GM19468 (cell line): Measurements from ENCODE around the gene NAT8L.

Source experiments
- ATAC-seq: cut with Tn5 transposase; IDR thresholded peaks from one replicate; pipeline ENCODE4 v1.9.1; 2021; ENCODE audit warnings: mild to moderate bottlenecking, moderate library complexity, moderate number of reproducible peaks; ENCODE audit not compliant: unreplicated experiment; ENCODE audit errors: extremely low read depth

NAT8L gene

DNA sequence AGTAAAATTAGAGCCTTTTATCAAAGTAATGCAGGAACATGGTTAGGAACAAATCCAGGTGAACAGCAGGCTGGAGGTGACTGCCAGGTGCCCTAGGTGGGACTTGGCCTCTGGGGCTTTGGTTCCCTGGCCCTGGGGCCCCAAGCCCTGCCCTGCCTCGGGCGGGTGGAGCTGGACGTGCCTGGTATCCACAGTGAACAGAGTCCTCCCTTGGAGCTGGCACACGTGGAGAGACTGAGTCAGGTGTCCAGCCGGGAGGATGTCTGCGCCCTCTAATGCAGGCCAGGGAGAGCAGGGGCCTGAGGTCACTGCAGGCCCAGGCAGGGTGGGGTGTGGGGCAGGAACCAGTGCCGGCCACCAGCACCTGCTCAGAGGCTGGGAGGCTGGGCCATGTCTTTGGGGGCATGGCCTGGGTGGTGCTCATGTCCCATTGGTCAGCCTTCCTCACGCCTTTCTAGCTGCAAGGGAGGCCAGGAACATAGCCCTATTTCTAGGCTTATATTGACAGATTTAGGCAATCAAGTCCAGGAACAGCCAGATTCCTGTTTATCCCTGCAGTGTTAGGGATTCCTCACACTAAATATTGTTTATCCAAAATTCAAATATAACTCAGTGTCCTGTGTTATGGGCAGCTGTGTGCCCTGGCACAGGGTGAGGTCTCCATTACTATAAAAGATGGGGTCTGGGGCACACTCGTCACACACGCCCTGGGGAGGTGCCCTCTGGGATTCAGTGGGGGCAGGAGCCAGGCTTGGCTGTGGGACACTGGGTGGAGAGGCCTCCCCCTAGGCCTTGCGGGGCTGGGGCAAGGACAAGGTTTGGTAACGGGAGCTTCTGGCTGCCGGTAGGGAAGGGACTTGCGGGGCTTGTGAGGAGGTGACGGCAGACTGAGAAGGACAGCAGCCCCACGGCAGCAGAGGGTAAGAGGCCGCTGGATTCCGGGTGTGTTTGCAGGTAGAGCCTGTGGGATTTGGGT, 14.3 kb upstream of the NAT8L start:
- no peak for ATAC-seq

DNA sequence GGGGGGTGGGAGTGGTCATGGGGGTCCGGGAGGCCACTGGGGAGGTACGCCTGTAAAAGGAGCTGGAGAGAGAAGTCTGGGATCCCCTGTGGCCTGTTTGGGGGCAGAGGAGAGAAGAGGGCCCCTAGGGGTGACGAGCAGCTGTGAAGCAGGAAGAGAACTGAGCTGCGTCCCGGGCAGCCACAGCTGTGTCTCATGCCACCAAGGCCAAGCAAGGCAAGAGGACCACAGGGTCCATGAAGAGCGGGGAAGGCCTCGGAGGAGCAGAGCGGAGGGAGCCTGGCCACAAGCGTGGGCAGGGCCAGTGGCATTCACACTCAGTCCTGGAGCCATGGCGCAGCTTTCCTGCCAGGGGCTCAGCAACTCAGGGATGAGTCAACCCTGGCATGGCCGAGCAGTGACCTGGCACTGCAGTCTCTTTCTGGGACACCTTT, 13.6 kb upstream of the NAT8L start:
- no peak for ATAC-seq

DNA sequence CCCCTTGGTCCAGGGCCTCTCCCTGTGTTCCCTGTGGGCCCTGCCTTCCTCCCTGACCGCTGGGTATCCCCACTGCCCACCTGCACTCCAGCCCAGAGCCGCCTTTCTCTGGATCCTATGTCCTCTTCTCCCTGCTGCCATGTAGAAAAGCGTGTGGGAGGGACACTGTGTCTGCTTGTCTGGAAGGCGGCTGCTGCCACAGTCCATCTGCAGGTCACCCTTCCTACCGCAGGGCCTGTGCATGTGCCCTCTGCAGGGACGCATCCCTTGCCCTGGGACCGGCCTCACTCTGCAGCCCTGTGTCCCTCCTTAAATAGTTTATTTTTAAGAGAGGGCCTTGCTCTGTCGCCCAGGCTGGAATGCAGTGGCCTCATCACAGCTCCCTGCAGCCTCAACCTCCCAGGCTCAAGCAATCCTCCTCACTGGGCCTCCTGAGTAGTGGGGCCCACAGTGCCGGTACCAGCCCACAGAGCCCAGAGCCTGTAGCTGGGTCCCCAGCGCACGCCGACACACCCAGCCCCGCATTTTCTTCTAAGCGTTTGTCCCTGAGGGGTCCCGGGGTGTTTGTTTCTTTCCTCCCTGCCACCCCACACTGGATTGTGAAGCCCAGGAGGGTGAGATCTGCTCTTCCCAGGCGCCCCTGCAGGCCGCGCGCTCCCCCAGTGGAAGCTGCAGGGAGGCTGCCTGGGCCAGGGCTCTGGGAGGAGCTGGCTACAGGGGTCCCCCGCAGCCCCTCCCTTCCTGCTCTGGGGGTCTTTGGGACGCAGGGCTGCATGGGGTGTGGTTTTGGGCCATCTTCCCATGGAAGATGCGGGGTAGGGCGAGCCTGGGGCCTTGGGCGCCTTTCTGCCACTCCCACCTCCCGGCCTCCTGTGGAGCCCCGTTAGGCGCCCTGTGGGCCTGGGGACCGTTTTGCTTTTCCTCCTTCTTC, 12.8 kb upstream of the NAT8L start:
- ATAC-seq, result no peak

DNA sequence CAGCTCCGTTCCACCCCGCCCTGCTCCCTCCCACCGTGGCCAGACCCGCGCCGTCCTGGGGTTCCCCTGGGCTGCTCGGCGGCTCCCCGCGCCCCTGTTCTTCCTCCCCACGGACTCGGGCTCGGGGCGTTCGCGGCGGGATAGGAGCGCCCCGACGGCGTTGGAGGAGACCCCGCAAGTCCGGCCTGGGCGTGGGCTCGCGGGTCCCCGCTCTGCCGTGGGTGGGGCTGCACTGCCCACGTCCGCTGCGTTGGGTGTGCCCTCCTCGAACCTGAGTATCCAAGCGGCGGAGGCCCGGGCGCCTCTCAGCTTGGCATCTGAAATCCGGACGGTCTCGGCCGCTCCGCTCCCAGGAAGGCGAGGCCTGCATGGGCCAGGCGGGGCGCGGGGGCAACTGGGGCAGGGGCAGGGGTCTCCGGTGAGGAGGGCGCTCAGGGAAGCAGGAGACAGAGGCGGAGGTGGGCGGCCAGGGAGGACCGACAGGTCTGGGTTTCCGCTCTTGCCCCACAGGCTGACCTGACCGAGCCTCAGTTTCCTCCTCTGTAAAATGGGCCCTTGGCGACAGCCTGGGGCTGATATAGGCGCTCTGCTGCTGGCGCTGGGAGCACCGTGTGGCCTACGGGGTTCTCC, 12.0 kb upstream of the NAT8L start:
- ATAC-seq, result no peak

DNA sequence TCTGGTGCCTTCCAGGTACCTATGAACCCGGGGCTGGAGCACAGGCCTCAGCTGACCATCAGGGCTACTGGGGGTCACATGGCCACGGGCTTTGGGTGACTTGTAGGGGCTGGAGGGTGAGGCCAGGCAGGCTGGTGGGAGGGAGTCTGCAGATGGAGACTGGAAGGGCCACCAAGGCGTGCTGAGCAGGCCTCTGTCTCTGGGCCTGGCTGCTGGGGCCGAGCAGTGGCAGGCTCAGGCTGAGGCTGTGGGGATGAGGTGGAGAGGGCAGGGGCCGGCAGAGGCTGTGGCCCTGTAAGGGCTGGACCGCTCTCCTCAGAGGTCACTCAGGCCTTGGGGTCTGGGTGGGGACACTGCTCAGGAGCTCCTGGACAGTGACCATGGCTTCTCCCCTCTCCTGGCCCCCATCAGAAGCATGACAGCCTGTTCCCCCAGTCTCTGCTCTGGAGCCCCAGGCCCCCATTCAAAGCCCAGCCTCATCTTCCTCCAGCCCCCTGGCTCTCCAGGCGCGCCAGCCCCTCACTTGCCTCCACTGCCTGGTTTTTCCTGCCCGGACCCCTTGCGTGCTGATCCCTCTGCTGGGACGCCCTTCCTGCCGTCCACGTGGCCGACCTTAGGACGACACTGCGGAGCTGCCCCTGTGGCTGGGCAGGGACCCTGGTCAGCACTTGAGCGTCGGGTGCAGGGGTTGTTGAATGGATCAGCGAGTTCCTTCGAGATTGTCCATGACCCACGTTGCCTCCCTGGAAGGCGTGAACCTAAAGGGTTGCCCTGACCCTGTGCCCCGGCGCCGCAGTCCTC, 11.1 kb upstream of the NAT8L start:
- ATAC-seq, result no peak

DNA sequence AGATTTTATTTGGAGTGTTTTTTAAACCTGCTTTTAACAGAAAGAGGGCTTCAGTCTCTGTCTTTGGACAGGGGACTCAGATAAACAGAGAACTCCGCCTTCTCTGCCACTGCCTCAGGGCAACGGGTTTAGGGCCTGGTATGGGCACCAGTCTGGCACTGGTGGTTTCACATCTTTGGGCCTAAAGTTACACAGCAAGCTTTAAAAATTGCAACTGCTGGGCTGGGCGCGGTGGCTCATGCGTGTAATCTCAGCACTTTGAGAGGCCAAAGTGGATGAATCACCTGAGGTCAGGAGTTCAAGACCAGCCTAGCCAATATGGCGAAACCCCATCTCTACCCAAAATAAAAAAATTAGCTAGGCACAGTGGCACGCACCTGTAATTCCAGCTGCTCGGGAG, 10.3 kb upstream of the NAT8L start:
- ATAC-seq, result no peak

DNA sequence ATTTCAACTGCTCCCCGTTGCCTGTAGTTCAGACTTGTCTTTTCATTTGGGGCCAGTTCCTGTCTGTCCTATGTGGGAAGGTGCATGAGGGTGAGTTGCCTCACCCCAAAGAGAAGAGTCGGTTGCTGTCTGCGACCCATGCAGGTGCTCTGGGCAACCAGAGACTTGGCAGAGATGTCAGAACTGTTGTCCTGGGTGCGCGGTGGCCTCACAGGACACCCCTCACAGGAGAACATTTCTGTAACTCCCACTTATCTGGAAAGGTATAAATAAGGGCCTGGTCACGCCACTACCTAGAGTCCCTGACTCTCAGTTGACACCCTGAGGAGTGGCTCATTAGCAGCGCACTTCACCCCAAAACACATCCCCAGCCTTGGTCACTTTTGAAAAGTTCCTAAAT, 9.7 kb upstream of the NAT8L start:
- no peak for ATAC-seq

DNA sequence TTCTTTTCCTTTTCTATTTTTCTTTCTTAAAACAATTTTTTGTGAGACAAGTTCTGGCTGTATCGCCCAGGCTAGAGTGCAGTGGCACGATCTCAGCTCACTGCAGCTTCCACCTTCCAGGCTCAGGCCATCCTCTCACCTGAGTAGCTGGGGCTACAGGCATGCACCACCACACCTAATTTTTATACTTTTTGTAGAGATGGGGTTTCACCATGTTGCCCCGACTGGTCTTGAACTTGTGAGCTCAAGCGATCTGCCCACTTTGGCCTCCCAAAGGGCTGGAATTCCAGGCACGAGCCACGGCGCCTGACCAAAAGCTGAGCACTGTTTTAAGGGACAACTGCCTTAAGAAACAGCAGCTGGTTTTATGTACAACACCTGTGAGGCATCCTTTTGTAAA, 9.3 kb upstream of the NAT8L start:
- no peak for ATAC-seq

DNA sequence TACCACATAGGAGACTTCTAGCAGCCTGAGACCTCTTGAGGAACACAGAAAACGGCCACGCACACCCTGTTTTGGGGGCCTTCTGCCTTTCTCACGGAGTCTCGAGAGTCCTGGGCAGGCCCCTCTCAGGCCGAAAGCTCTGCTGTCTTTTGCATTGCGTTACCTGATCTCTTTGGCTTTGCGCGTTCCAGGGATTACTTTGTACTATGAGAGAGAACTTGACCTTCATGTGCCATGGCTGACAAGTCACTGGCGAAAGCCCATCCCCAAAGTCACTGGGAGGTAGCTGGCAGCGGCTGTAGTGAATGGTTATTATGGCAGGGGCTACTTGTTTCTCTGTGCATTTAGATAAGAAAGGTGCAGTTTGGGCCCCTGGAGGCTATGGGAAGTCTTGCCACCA, 8.0 kb upstream of the NAT8L start:
- ATAC-seq, result no peak

DNA sequence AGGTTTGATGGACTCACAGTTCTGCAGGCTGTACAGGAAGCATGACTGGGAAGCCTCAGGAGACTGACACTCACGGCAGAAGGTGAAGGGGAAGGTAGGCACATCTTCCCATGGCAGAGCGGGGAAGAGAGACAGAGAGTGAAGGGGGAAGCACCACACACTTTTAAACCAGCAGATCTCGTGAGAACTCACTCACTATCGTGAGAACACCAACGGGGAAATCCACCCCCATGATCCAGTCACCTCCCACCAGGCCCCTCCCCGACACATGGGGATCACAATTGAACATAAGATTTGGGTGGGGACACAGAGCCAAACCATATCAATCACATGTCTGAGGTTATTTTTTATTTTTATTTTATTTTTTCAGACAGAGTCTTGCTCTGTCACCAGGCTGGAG, 4.9 kb upstream of the NAT8L start:
- no peak for ATAC-seq

DNA sequence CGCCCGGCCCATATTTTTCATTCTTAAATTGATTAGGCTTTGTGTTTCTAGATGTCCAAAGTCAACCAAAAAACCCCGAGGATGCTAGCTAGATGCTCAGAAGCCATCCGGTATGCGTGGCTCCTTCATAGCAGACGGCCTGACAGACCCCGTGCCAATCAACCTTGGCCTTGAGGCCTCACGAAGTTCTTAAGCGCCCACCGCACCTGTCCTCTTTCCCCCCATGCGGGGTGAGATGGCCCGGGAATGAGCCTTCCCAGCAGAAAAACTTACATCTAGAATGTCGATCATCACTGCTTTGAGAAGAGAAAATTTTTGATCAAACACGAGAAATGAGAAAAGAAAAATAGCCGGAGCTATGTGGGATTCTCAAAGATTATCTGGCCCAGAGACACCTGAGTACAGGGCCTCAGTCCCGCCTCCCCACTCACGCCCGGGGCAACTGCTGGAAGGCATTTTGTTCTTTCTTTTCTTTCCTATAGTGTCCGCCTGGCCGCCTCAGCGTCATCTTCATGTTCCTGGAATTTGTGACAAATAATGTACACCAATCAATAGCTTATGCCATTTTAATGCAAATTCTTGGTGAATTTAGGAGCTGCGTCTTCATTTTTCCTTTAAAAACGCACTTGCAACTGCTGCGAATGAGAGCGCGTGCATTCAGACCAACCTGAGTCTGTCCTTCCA, 1.6 kb upstream of the NAT8L start:
- no peak for ATAC-seq

DNA sequence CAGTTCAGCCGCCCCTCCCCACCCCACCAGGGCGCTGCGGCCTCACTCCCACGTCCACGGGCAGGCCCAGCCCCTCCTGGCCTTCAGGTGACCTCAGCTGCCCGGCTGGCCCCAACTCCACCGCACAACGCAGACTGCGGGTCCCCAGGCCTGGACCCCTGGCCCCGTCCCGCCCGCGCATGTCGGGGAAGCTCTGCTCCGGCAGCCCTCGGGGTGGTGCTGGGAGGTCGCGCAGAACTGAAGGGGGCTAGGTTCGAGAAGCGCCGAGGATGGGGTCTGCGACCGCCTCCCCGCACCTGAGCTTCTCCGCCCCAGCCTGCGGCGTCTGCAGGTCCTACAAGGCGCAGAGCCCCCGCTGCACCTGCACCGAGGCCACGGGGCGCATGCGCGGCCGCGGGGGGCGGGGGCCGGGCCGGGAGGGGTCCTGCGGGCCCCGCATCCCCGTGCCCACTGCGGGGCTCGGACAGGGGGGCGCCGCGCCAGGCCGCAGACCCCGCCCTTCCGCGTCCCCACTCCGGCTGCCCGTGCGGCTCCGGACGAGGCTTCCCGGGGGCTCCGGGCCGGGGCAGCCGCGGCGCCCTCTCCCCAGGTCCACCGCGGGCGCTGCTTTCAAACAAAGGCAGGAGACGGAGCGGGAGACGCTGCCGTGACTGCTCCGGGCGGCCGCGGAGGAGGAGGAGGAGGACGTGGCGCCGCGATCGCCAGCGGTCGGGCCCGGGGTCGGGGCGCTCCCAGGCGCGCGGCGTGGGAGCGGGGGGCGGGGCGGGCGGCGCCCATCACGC, 672 bp upstream of the NAT8L start:
- ATAC-seq, result no peak

DNA sequence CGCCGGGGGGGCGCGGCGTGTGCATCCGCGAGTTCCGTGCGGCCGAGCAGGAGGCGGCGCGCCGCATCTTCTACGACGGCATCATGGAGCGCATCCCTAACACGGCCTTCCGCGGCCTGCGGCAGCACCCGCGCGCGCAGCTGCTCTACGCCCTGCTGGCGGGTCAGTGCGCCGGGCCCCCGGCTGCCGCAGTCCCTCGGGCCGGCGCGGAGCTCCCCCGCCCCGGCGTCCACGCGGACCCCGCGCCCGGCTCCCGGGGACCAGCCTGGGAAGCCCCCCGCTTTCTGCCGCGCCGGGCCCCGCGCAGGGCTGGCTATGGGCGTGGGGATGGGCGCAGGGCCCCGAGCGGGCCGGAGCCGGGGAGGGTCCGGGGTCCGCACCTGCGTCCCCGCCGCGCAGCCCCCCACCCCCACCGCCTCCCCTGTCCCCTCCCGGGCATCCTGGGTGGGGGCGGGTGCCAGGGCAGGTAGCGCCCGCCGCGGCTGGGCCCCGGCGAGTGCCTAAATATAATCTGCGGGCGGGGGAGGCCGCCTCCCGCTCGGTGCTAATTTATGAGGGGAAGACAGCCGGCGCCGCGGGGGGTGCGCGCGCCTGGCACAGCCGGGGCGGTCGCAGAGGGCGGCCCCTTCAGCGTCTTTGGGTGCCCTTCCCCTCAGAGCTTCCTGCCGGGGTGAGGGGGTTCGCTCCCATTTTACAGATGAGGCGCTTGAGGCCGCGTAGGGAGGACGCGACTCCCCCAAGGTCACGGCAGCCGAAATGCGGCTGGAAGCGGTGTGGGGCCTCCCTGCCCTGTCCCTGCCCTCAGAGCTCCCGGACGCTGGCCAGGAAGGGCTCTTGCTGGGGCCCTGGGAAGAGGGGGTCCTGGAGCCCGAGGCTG, 837 bp downstream of the NAT8L start:
- ATAC-seq, result no peak

DNA sequence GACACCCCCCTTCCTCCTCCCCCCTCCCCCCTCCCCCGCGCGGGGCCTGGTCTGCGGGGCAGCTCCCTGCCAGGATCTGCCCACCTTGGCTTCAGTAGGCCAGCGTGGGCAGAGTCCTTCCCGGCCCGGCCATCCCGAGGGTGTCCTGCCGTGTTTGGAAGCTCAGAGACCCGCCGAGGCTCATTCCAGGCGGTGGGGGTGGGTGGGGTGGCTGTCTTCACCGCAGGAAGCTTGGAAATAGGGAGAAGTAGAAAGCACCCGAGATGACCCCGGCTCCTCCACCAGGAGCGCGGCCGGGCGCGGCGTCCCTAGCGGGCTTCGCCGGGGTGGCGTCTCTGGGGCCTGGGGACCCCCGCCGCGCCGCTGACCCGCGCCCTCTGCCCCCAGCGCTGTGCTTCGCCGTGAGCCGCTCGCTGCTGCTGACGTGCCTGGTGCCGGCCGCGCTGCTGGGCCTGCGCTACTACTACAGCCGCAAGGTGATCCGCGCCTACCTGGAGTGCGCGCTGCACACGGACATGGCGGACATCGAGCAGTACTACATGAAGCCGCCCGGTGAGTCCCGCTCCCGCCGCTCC, 1.6 kb downstream of the NAT8L start:
- ATAC-seq, result no peak

DNA sequence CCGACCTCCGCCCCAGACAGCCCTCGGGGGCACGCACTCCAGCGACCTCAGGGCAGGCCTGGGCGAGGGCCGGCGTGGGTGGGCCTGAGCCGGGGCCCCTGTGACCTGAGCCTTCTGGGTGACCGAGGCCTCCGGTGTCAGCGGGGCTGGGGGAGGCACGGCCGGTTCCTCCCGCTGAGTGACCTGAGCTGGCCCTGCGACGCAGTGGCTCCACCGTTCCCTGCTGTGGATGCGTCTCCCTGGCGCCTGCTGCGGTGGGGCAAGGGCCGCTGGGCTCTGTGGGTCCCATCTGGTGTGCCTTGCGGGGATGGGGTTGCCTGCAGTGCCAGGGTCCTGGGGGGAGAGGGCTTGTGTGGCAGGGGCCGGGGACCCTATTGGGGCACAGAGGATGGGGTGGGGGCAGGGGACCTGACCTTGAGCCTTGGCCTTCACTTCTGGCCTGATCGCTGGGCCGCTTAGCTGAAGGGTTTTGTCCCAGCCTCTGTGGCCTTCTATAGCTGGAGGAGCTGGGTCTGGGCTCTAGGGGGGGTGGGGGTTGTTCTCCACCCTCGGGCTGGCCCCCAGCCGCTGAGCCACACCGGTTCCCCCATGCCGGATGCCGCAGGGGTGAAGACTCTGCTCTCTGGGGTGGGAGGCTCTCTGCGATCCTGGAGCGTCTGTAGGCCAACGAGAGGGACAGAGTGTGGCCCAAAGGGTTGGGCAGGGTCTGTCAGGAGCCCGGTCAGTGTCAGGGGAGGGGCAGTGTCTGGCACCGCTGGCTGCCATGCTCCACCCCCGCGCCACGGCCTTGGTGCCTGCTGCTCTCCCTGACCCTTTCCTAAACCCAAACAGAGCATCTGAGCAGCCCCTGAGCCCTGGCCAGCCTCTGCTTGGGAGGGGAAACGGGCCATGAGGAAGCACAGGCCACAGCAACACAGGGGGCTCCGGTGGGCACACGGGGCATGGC, 2.3 kb downstream of the NAT8L start:
- ATAC-seq, result no peak

DNA sequence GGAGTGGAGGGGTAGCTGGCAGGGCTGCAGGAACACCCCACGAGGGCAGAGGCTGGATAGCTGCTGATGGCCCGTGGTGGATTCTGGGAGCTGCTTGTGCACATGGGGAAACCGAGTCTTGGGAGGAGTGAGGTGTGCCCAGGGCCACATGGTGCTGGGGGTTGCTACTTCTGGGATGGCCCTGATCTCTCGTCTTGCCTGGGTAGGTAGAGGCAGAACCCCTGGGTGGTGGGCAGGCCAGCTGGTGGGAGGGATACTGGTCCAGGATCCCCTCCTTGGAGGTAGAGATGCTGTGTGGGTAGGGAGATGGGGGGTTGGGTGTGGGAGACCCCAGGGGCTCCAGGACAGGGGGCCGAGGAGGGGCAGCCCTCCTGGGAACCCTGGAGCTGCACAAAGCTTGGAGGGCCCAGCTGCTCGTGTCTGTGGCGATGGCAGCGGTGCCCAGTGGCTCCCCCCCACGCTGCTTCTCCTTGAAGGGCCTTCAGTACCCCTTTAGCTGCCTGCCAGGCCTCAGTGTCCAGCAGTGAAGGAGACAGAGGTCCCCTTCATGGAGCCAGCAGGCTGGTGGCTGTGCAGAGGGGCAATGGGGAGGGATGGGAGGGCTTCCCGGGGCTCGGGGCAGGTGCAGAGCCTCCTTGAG, 3.2 kb downstream of the NAT8L start:
- no peak for ATAC-seq
